ENCODE measurements around the gene SMARCAD1.

Gene SMARCAD1

GRCh38 chr4:94262163-94263016, 54.7 kb downstream of the SMARCAD1 start (continued):
- TF ChIP-seq ZNF704 (tag by site-specific recombination; IDR thresholded peaks at IDR 0.05) (no peak), ZNF830 (tag by site-specific recombination; IDR thresholded peaks at IDR 0.05; ENCODE audit: low read depth) (no peak), ZBTB11 (tag by site-specific recombination; conservative IDR thresholded peaks at IDR 0.05; ENCODE audit: low read depth) (0 out of 2 replicates have a peak, but pooled peaks have one; percentile 5), CTCF (tag by site-specific recombination; IDR thresholded peaks at IDR 0.05) (no peak), ZNF629 (tag by site-specific recombination; IDR thresholded peaks at IDR 0.05) (peak; percentile 52), ZSCAN5A (tag by site-specific recombination; IDR thresholded peaks at IDR 0.05) (no peak), BCL11A (tag by site-specific recombination; IDR thresholded peaks at IDR 0.05; ENCODE audit: low read depth) (peak; percentile 75), ZNF112 (tag by site-specific recombination; IDR thresholded peaks at IDR 0.05) (no peak), PATZ1 (tag by site-specific recombination; IDR thresholded peaks at IDR 0.05) (no peak), ZSCAN23 (tag by site-specific recombination; IDR thresholded peaks at IDR 0.05) (no peak), SCRT1 (tag by site-specific recombination; IDR thresholded peaks at IDR 0.05; ENCODE audit: borderline replicate concordance) (peak; percentile 78; the same call in 1 of the 2 replicates), ZNF366 (tag by site-specific recombination; conservative IDR thresholded peaks at IDR 0.05) (0 out of 2 replicates have a peak, but pooled peaks have one; percentile 34), INSM2 (tag by site-specific recombination; IDR thresholded peaks at IDR 0.05) (peak; percentile 54; the same call in 1 of the 2 replicates), KLF9 (tag by site-specific recombination; IDR thresholded peaks at IDR 0.05; ENCODE audit: low read depth) (no peak), ZNF146 (tag by site-specific recombination; IDR thresholded peaks at IDR 0.05) (no peak), HOXD13 (CRISPR knock-in tag; IDR thresholded peaks at IDR 0.05; ENCODE audit: borderline replicate concordance) (0 out of 2 replicates have a peak, but pooled peaks have one; percentile 31), BCL6B (tag by site-specific recombination; IDR thresholded peaks at IDR 0.05) (peak; percentile 82), ZNF133 (tag by site-specific recombination; IDR thresholded peaks at IDR 0.05) (no peak), ZNF449 (tag by site-specific recombination; IDR thresholded peaks at IDR 0.05) (0 out of 2 replicates have a peak, but pooled peaks have one; percentile 24), ELK4 (IDR thresholded peaks at IDR 0.05; ENCODE audit: borderline replicate concordance, low read depth, low read length) (no peak), MYNN (tag by site-specific recombination; IDR thresholded peaks at IDR 0.05; ENCODE audit: borderline replicate concordance) (no peak)
